A549 (cell line): ENCODE measurements around the gene E2F2. TPM values are rescaled to one million over a fixed set of nuclear protein-coding genes. Genes with fewer than 3 reads are reported as not detected.

Source experiments
- ATAC-seq, 2 experiments: fragments of 200-7000 bp in 1 of 2; fragments of >200 bp in 1 of 2; cut with Nextera tagmentation in 1 of 2; cut with Tn5 transposase in 1 of 2; 3 replicates each; pipeline versions ENCODE4 v1.8.0 to v1.9.1; 2018 to 2020; ENCODE audit warnings: mild to moderate bottlenecking in 1 of 2, moderate library complexity in 1 of 2
- CTCF ChIA-PET: fragments of 300-600 bp; sonication (Branson Sonifier 250); formaldehyde crosslinking; extraction: SDS; loops from one replicate; lab custom pipeline; 2021; ENCODE audit warnings: antibody characterized with exemption, inconsistent platforms; lab: Yijun Ruan, JAX
- POLR2A ChIA-PET: fragments of 350-600 bp; formaldehyde crosslinking; extraction: SDS; loops from one replicate; lab custom pipeline; 2021; ENCODE audit warnings: antibody characterized with exemption, inconsistent platforms; lab: Yijun Ruan, JAX
- DNase-seq, 2 experiments: peaks; one replicate each; pipeline versions ENCODE4 v3.0.0 to v3.0.0-alpha.2; 2011 to 2016; ENCODE audit warnings: low read depth in 1 of 2, low spot score in 1 of 2
- FAIRE-seq: peaks from 2 replicates; lab custom pipeline; 2011; peaks lifted over from hg19 to GRCh38; lab: Jason Lieb, UNC
- H3K27ac ChIP-seq, 2 experiments: fragments of >200 bp; sonication (Bioruptor Twin); formaldehyde crosslinking; 3 replicates each; pipeline ENCODE4 v1.5.1; 2016 to 2017
- H3K4me1 ChIP-seq: fragments of >200 bp; sonication (Bioruptor Twin); formaldehyde crosslinking; 3 replicates; pipeline ENCODE4 v1.6.1; 2016
- H3K4me2 ChIP-seq: fragments of >200 bp; sonication (Bioruptor Twin); formaldehyde crosslinking; 3 replicates; pipeline ENCODE4 v1.6.1; 2016
- H3K4me3 ChIP-seq: fragments of >200 bp; sonication (Bioruptor Twin); formaldehyde crosslinking; 3 replicates; pipeline ENCODE4 v1.5.1; 2016
- H3K9me3 ChIP-seq: fragments of >200 bp; sonication (Bioruptor Twin); formaldehyde crosslinking; 3 replicates; pipeline ENCODE4 v1.6.1; 2016
- CHD2 ChIP-seq: fragments of 150-350 bp; IDR thresholded peaks from 2 replicates; pipeline ENCODE4 v1.6.1; 2014; ENCODE audit warnings: low read length; ENCODE audit not compliant: partially characterized antibody
- CHD4 ChIP-seq: fragments of 200-600 bp; sonication (generic); IDR thresholded peaks from 2 replicates; pipeline ENCODE4 v1.6.1; 2016; ENCODE audit warnings: antibody characterized with exemption, mild to moderate bottlenecking, borderline replicate concordance
- CTCF ChIP-seq: fragments of >200 bp; sonication (Bioruptor Twin); formaldehyde crosslinking; IDR thresholded peaks from 3 replicates; pipeline ENCODE4 v1.5.1; 2016
- EHMT2 ChIP-seq: fragments of 200-600 bp; sonication (generic); IDR thresholded peaks from 2 replicates; pipeline ENCODE4 v1.6.1; 2016; ENCODE audit warnings: antibody characterized with exemption, low read depth, mild to moderate bottlenecking, moderate library complexity
- EP300 ChIP-seq, 2 experiments: fragments of >200 bp; sonication (Bioruptor Twin); formaldehyde crosslinking; IDR thresholded peaks; 2 replicates in 1 of 2; 3 replicates in 1 of 2; pipeline ENCODE4 v1.6.1; 2016 to 2017
- FOSB ChIP-seq: fragments of 250-450 bp; sonication (Bioruptor Pico); IDR thresholded peaks from 2 replicates; pipeline ENCODE4 v1.5.0; 2020; ENCODE audit warnings: mild to moderate bottlenecking, moderate library complexity
- HDAC2 ChIP-seq: fragments of 200-600 bp; sonication (generic); IDR thresholded peaks from 2 replicates; pipeline ENCODE4 v1.6.1; 2016
- HES2 ChIP-seq: fragments of >200 bp; sonication (Bioruptor Twin); formaldehyde crosslinking; IDR thresholded peaks from 2 replicates; pipeline ENCODE4 v1.6.1; 2016
- HEYL ChIP-seq: fragments of 250-450 bp; sonication (Bioruptor Pico); IDR thresholded peaks from 2 replicates; pipeline ENCODE4 v1.8.0; 2021; ENCODE audit warnings: mild to moderate bottlenecking, moderate library complexity
- HOXB13 ChIP-seq: fragments of 250-450 bp; sonication (Bioruptor Pico); IDR thresholded peaks from 2 replicates; pipeline ENCODE4 v1.5.0; 2020; ENCODE audit warnings: low read depth, mild to moderate bottlenecking, moderate library complexity
- HOXB5 ChIP-seq: fragments of 250-450 bp; sonication (Bioruptor Pico); IDR thresholded peaks from 2 replicates; pipeline ENCODE4 v1.5.0; 2020; ENCODE audit warnings: mild to moderate bottlenecking, moderate library complexity
- MAFK ChIP-seq: fragments of 450-650 bp; IDR thresholded peaks from 2 replicates; pipeline ENCODE4 v1.6.1; 2014; ENCODE audit not compliant: partially characterized antibody
- MYC ChIP-seq: IDR thresholded peaks from 2 replicates; pipeline ENCODE4 v1.6.1; 2012; ENCODE audit warnings: mild to moderate bottlenecking, inconsistent platforms, low read length, improper control_type of control experiment, borderline replicate concordance
- NFE2L2 ChIP-seq: fragments of 150-350 bp; conservative IDR thresholded peaks from 2 replicates; pipeline ENCODE4 v1.6.1; 2014; ENCODE audit warnings: low read length
- POLR2AphosphoS2 ChIP-seq: conservative IDR thresholded peaks from 2 replicates; pipeline ENCODE4 v1.6.1; 2012; ENCODE audit warnings: low read length, improper control_type of control experiment, inconsistent platforms
- RAD21 ChIP-seq, 2 experiments: fragments of >200 bp in 1 of 2; sonication (Bioruptor Twin) in 1 of 2; formaldehyde crosslinking in 1 of 2; IDR thresholded peaks in 1 of 2; conservative IDR thresholded peaks in 1 of 2; 2 replicates in 1 of 2; 3 replicates in 1 of 2; pipeline ENCODE4 v1.6.1; 2012 to 2018; ENCODE audit warnings: inconsistent platforms in 1 of 2
- SMC3 ChIP-seq: fragments of >200 bp; sonication (Bioruptor Twin); formaldehyde crosslinking; IDR thresholded peaks from 3 replicates; pipeline ENCODE4 v1.6.1; 2018; ENCODE audit warnings: inconsistent platforms
- ZC3H11A ChIP-seq: fragments of 450-650 bp; IDR thresholded peaks from 2 replicates; pipeline ENCODE4 v1.6.1; 2014; ENCODE audit warnings: antibody characterized with exemption, mild to moderate bottlenecking
- ZFP36 ChIP-seq: fragments of 450-650 bp; IDR thresholded peaks from 2 replicates; pipeline ENCODE4 v1.6.1; 2014; ENCODE audit warnings: borderline replicate concordance; ENCODE audit not compliant: partially characterized antibody
- WGBS: methylation state at CpG from one replicate; pipeline ENCODE4 v1.1.6; 2017; ENCODE audit errors: missing lambda C conversion rate; 5-methylcytosine and 5-hydroxymethylcytosine counted together
- polyA plus RNA-seq, 4 experiments: library from polyadenylated mRNA; depleted of rRNA in 3 of 4; stranded (reverse); fragments of >200 nt; fragmentation: RNase III in 1 of 4; extraction: RNeasy Plus Mini Kit Qiagen cat#74134 plus additional on column Dnase treatment in 1 of 4; gene quantifications; 2 replicates in 3 of 4; 3 replicates in 1 of 4; pipeline ENCODE4 v1.2.3, GENCODE V29; 2011 to 2017
- TF ChIP-seq, protein P1 (sequence below): IDR thresholded peaks from 2 replicates; pipeline ENCODE4 v1.6.1; 2012; ENCODE audit warnings: low read depth, borderline replicate concordance
- TF ChIP-seq, protein P2 (sequence below): fragments of >200 bp; sonication (Bioruptor Twin); formaldehyde crosslinking; IDR thresholded peaks from 3 replicates; pipeline ENCODE4 v1.6.1; 2016
- TF ChIP-seq, protein P3 (sequence below): fragments of 150-350 bp; IDR thresholded peaks from 2 replicates; pipeline ENCODE4 v1.6.1; 2014; ENCODE audit warnings: low read depth, mild to moderate bottlenecking, low read length

The E2F2 gene
- polyA plus RNA-seq, 2 of the 4 experiments (the other 2 are of a cell fraction) = 0.90 to 3.4 TPM

- TF ChIP-seq ZFP36 (peak; percentile 43), HOXB13 (CRISPR knock-in tag) (no peak), RAD21 (conservative IDR thresholded peaks at IDR 0.05 in 1 of 2, IDR thresholded peaks at IDR 0.05 in 1 of 2) (peak in 1 of 2 experiments; percentile 8; a peak in 1 of 5 replicates), CTCF (peak; percentile 32; the same call in 2 of the 3 replicates)
- TF ChIP-seq, all 56 proteins: peak for 3
- ChIA-PET CTCF (interaction anchor here (0.6 to 29.3 kb wide), 5 partner anchors 10 to 68 kb away, joined by 3 to 699 read pairs (median 4); no protein-coding TSS in a partner anchor), POLR2A (interaction anchor here (3.2 kb wide), 1 partner anchor 7 kb away, joined by 16 read pairs; the partner anchor contains the start of gene ID3)
- 84% methylated on average over 6 of the region's 6 CpGs for WGBS
- Histone ChIP-seq H3K4me3 (no peak overlapping the region), H3K27ac (peak overlapping the region; percentile 96 to 98), H3K4me2 (no peak overlapping the region), H3K9me3 (no peaks in the 10 kb centered on the region), H3K4me1 (peaks cover 70% of the 10 kb centered on the region)
- no peak for DNase-seq
- peak in 1 of 2 experiments; percentile 17; a peak in 2 of 6 replicates for ATAC-seq
- no peak for FAIRE-seq
These were observed 35.3 kb upstream of the E2F2 start for GRCh38 chr1:23566304-23566703.

GRCh38 chr1:23565776-23566175 is 34.7 kb upstream of the E2F2 start:
- Histone ChIP-seq H3K4me1 (peaks cover 75% of the 10 kb centered on the region), H3K4me3 (no peak overlapping the region), H3K4me2 (no peak overlapping the region), H3K27ac (peak overlapping the region; percentile 96 to 98), H3K9me3 (no peaks in the 10 kb centered on the region)
- TF ChIP-seq, protein P1, sequence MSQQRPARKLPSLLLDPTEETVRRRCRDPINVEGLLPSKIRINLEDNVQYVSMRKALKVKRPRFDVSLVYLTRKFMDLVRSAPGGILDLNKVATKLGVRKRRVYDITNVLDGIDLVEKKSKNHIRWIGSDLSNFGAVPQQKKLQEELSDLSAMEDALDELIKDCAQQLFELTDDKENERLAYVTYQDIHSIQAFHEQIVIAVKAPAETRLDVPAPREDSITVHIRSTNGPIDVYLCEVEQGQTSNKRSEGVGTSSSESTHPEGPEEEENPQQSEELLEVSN = no peak
- TF ChIP-seq HEYL (CRISPR knock-in tag) (no peak), SMC3 (no peak), MYC (no peak), CHD4 (no peak), HOXB5 (no peak), POLR2AphosphoS2 (no peak), EP300 (IDR thresholded peaks at IDR 0.05) (no peak), ZC3H11A (no peak), HES2 (no peak), FOSB (CRISPR knock-in tag) (no peak), EHMT2 (no peak), MAFK (no peak), HDAC2 (no peak), CHD2 (no peak), RAD21 (conservative IDR thresholded peaks at IDR 0.05 in 1 of 2, IDR thresholded peaks at IDR 0.05 in 1 of 2) (no peak), NFE2L2 (no peak)
- TF ChIP-seq, protein P2, sequence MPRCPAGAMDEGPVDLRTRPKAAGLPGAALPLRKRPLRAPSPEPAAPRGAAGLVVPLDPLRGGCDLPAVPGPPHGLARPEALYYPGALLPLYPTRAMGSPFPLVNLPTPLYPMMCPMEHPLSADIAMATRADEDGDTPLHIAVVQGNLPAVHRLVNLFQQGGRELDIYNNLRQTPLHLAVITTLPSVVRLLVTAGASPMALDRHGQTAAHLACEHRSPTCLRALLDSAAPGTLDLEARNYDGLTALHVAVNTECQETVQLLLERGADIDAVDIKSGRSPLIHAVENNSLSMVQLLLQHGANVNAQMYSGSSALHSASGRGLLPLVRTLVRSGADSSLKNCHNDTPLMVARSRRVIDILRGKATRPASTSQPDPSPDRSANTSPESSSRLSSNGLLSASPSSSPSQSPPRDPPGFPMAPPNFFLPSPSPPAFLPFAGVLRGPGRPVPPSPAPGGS = no peak
- TF ChIP-seq, protein P3, sequence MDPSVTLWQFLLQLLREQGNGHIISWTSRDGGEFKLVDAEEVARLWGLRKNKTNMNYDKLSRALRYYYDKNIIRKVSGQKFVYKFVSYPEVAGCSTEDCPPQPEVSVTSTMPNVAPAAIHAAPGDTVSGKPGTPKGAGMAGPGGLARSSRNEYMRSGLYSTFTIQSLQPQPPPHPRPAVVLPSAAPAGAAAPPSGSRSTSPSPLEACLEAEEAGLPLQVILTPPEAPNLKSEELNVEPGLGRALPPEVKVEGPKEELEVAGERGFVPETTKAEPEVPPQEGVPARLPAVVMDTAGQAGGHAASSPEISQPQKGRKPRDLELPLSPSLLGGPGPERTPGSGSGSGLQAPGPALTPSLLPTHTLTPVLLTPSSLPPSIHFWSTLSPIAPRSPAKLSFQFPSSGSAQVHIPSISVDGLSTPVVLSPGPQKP = no peak
- FAIRE-seq (no peak), DNase-seq (no peak), ATAC-seq (no peak)
- ChIA-PET POLR2A (interaction anchor here (2.1 kb wide), 1 partner anchor 11 kb away, joined by 11 read pairs; no protein-coding TSS in a partner anchor), CTCF (interaction anchor here (0.6 to 29.3 kb wide), 4 partner anchors 10 to 68 kb away, joined by 3 to 699 read pairs (median 17); no protein-coding TSS in a partner anchor)
- WGBS = 85% methylated on average over 3 of the region's 3 CpGs
